ENCODE data around the gene PACS2.
A peak's percentile ranks its signal among the peaks of the same experiment; 100 is the strongest.

GRCh38 chr14:105414456-105415371, 100.2 kb downstream of the PACS2 start:
- TF ChIP-seq CTCF (IDR thresholded peaks at IDR 0.05) (peak; percentile 91), EZH2 (IDR thresholded peaks at IDR 0.05; ENCODE audit: borderline replicate concordance, insufficient read depth, low read depth, low read length, poor library complexity, severe bottlenecking) (no peak)
